ENCODE measurements around the gene VSIR. TPM values are rescaled to one million over a fixed set of nuclear protein-coding genes. Genes with fewer than 3 reads are reported as not detected.

The VSIR gene
- total and polyA plus RNA-seq, 2 donors from 2014 or later, result 32.1 to 66.6 TPM

DNA sequence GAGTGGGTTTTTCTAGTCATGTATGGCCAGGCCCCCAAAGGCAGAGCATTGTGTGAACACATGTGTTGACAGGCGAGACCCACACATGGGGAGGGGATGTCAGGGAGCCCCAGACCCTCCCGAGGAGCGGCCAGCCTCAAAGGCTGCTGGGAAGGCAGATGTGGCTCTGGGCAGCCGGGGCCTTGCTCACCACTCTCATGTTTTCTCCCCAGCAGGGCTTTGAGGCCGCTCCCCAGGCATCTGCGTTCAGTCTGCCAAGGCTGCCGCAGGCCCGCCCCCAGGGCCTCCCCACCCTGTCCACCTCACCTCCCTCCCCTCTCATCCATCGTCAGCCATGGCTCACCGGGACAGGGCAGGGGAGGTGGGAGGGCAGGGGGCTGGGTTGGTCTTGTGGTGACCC lies 16.6 kb upstream of the VSIR start:
- H3K9me3 ChIP-seq (ENCODE audit: control insufficient read depth in 2 of 3, insufficient read depth in 1 of 3, low read length in 3 of 3), result no peaks in the 10 kb centered on the region
- H3K27ac ChIP-seq (ENCODE audit: low read depth in 2 of 2, low read length in 2 of 2), result no peak overlapping the region
- no peak overlapping the region for H3K4me3 ChIP-seq (ENCODE audit: low read length in 3 of 3)
- no peaks in the 10 kb centered on the region for H3K27me3 ChIP-seq (ENCODE audit: control insufficient read depth, insufficient read depth, low read length)
- TF ChIP-seq, protein P1, sequence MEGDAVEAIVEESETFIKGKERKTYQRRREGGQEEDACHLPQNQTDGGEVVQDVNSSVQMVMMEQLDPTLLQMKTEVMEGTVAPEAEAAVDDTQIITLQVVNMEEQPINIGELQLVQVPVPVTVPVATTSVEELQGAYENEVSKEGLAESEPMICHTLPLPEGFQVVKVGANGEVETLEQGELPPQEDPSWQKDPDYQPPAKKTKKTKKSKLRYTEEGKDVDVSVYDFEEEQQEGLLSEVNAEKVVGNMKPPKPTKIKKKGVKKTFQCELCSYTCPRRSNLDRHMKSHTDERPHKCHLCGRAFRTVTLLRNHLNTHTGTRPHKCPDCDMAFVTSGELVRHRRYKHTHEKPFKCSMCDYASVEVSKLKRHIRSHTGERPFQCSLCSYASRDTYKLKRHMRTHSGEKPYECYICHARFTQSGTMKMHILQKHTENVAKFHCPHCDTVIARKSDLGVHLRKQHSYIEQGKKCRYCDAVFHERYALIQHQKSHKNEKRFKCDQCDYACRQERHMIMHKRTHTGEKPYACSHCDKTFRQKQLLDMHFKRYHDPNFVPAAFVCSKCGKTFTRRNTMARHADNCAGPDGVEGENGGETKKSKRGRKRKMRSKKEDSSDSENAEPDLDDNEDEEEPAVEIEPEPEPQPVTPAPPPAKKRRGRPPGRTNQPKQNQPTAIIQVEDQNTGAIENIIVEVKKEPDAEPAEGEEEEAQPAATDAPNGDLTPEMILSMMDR (IDR thresholded peaks at IDR 0.05; ENCODE audit: borderline replicate concordance, extremely low read depth, insufficient read depth), result no peak
- H3K36me3 ChIP-seq (ENCODE audit: control insufficient read depth in 2 of 3, insufficient read depth in 3 of 3, low read length in 3 of 3), result no peaks in the 10 kb centered on the region
- DNase-seq (no peak), FAIRE-seq (no peak)
- no peaks in the 10 kb centered on the region for H3K4me1 ChIP-seq (ENCODE audit: control insufficient read depth in 2 of 3, insufficient read depth in 2 of 3, low read depth in 1 of 3, low read length in 3 of 3)
- H3K9ac ChIP-seq (ENCODE audit: low read length in 3 of 3), result no peak overlapping the region
- intact Hi-C loops (cut with DNase I), result no loop called here

DNA sequence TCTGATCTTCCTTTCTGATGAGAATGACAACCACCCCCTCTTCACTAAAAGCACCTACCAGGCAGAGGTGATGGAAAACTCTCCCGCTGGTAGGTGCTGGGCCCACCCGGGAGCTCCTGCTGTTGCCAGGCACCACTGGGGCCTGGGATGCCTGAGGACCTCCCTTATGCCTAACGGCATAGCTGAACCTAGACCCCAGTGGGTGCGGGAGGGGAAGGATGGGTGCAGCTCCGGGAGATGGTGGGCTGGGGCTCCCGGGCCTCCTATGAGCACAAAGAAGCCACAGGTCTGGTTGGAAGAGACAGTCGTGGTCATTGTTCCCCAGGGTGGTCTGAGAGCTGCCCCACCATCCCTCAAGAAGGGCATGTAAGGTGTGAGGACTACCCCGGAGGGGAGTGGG lies 15.6 kb upstream of the VSIR start:
- DNase-seq, result peak in 1 of 5 donors; percentile 38
- Histone ChIP-seq H3K36me3 (ENCODE audit: control insufficient read depth in 2 of 3, insufficient read depth in 3 of 3, low read length in 3 of 3) (no peaks in the 10 kb centered on the region), H3K4me3 (ENCODE audit: low read length in 3 of 3) (no peak overlapping the region), H3K27me3 (ENCODE audit: control insufficient read depth, insufficient read depth, low read length) (no peaks in the 10 kb centered on the region), H3K4me1 (ENCODE audit: control insufficient read depth in 2 of 3, insufficient read depth in 2 of 3, low read depth in 1 of 3, low read length in 3 of 3) (no peaks in the 10 kb centered on the region), H3K9ac (ENCODE audit: low read length in 3 of 3) (no peak overlapping the region), H3K9me3 (ENCODE audit: control insufficient read depth in 2 of 3, insufficient read depth in 1 of 3, low read length in 3 of 3) (no peaks in the 10 kb centered on the region), H3K27ac (ENCODE audit: low read depth in 2 of 2, low read length in 2 of 2) (no peak overlapping the region)
- FAIRE-seq, result no peak
- TF ChIP-seq, protein P1 (IDR thresholded peaks at IDR 0.05; ENCODE audit: borderline replicate concordance, extremely low read depth, insufficient read depth), result no peak
- intact Hi-C loops (cut with DNase I), result no loop called here

DNA sequence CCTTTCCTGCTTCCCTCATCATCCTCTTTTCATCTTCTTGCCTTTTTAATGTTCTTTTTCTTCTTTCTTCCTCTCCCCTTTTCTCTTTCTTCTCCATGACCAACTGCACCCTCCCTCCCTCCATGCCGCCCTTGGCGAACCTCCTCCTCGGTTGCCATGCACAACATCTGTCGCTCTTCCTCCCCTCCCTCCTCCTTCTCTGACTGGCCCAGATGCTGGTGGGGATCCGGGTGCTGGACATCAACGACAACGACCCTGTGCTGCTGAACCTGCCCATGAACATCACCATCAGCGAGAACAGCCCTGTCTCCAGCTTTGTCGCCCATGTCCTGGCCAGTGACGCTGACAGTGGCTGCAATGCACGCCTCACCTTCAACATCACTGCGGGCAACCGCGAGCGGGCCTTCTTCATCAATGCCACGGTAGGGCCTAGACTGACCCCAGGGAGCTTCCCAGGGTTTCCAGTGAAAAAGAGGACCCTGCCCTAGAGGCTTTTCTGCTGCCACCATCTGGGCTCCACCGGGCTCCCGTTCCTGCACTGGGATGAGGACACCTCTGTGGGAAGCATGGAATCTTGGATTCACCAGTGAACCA lies 11.5 kb upstream of the VSIR start:
- intact Hi-C loops (cut with DNase I), result no loop called here
- no peaks in the 10 kb centered on the region for H3K27me3 ChIP-seq (ENCODE audit: control insufficient read depth, insufficient read depth, low read length)
- no peak for FAIRE-seq
- peak in 1 of 5 donors; percentile 39 for DNase-seq
- H3K27ac ChIP-seq (ENCODE audit: low read depth in 2 of 2, low read length in 2 of 2), result no peak overlapping the region
- H3K4me3 ChIP-seq (ENCODE audit: low read length in 3 of 3), result no peak overlapping the region
- H3K36me3 ChIP-seq (ENCODE audit: control insufficient read depth in 2 of 3, insufficient read depth in 3 of 3, low read length in 3 of 3), result no peaks in the 10 kb centered on the region
- H3K9ac ChIP-seq (ENCODE audit: low read length in 3 of 3), result no peak overlapping the region
- TF ChIP-seq, protein P1 (IDR thresholded peaks at IDR 0.05; ENCODE audit: borderline replicate concordance, extremely low read depth, insufficient read depth), result no peak
- H3K4me1 ChIP-seq (ENCODE audit: control insufficient read depth in 2 of 3, insufficient read depth in 2 of 3, low read depth in 1 of 3, low read length in 3 of 3), result no peaks in the 10 kb centered on the region
- H3K9me3 ChIP-seq (ENCODE audit: control insufficient read depth in 2 of 3, insufficient read depth in 1 of 3, low read length in 3 of 3), result no peaks in the 10 kb centered on the region

Measured in kidney (tissue), 14 donors.